Stimulated activated CD4-positive, alpha-beta T cell treated with anti-CD3 and anti-CD28 coated beads, Interleukin-12 subunit alpha, Interleukin-12 subunit beta, amount 100 ng/mL, for 48 hours (primary cell): ENCODE measurements around the gene EFHC1.

Experiments used
- DNase-seq, 3 donors: peaks; one replicate each; pipeline ENCODE4 v3.0.0-alpha.2; 2020; ENCODE audit warnings: low read depth in 2 of 3, low spot score in 1 of 3

EFHC1 gene

DNA sequence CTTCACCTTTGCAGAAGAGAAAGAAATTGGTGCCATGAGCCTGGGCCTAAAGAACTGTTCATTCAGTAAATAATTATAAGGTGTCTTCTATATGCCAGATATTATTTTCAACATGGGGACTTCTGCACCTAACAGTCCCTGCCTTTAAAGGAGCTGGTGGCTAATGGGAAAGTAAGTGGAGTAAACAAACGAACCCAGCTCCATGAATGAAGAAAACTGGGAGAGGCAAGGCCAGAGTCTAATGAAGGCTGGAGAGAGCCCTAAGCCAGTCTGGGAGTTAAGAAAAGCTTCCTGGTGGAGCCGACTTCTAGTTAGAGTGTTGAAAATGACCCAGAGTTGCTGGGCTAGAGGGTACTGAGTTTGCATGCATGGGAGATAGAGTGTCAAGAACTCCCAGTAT lies 24.2 kb upstream of the EFHC1 start:
- no peak for DNase-seq

DNA sequence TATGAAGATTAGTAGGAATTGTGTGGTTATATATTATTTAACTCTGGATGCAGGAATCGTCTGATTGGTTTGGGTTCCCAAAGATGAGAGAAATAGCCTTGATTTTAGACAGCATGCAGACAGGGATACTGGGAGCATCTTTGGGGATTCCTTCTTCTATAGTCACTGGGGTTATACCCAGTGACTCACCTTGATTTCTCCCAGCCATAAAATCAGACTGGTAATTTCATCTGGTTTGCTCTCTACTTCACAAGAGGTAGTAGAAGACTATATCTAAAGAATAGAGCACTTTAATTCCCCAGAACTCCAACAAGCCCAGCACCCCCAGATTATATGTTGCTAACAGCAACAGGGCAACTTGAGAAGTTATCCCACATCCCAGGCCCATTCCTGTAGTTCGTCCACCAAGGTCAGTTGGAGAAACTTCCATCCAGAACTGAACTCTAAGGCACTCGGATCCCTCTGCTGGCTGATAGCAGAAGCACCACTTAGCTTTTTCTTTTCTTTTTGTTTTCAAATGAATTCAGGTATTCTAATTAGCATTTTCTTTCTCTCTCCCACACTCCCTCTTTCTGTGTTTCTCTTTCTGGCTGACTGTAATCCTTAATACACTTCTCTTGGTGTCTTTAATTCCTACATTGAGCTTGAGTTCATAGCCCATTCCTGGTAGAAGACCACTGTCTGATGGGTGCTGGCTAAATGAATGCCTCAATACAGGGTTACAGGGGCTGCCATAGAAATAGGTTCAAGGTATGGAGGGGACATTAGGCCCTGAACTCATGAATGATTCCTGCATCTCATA lies 20.4 kb upstream of the EFHC1 start:
- no peak for DNase-seq

DNA sequence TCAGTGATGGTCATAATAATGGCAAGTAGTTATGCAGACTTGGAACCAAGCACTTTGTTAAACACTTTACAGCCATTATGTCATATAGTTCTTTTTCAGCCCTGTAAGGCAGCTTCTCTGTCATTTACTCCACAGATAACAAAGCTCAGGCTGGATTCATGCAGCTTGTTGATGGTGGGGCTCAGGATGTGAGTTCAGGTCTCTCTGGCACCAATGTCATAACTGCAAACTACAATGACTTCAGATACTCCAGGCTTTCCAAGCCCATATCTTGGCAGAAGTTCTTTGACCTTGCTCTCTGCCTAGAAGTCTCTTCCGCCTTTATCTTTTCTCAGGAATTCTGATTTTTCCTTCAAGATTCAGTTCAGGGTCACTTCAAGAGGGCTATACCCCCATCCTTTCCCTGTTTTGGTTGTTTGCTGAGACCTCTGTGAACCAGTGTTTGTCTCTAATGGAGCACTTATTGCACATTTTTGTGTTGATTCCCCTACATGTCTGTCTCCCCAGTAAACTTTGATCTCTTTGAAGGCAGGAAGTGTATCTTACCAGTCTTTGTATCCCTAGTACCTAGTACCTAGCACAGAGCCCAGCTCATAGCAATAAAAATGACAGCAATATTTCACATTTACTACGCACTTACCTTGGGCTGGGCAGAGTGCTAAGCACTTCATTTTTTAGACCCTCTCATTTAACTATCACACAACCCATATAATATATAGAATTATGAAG lies 19.7 kb upstream of the EFHC1 start:
- no peak for DNase-seq

DNA sequence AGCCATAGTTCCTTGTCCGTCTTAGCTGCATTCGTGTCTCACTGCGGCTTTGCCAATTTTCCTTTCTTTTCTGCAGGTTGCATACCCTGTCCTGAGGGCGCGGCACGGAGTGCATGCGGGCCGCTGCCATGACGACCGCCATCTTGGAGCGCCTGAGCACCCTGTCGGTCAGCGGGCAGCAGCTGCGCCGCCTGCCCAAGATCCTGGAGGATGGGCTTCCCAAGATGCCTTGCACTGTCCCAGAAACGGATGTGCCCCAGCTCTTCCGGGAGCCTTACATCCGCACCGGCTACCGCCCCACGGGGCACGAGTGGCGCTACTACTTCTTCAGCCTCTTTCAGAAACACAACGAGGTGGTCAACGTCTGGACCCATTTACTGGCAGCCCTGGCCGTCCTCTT lies 17.1 kb upstream of the EFHC1 start:
- no peak for DNase-seq

DNA sequence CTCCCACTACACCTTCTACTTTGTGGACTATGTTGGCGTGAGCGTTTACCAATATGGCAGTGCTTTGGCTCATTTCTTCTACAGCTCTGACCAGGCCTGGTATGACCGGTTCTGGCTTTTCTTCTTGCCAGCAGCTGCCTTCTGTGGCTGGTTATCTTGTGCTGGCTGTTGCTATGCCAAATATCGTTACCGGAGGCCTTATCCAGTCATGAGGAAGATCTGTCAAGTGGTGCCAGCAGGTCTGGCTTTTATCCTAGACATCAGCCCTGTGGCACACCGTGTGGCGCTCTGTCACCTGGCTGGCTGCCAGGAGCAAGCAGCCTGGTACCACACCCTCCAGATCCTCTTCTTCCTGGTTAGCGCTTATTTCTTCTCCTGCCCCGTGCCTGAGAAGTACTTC lies 16.5 kb upstream of the EFHC1 start:
- no peak for DNase-seq

DNA sequence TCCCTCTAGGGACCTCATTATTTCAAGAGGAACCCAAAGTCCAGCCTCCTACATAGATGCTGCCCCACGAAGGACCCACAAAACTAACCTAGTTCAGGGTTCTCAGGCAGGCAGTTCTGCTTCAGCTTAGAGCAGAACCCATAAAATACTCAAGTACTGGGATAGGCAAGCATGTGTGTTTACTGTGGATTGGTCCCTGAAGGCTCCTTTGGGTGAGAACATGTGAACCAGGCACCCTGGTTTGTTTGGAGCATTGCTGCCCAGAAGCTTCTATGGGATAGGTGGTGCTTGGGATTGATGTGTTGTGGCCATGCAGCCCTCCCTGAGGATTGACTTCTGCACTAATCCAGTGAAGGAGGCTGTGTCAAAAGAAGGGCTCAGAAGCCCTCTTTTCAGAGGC lies 14.9 kb upstream of the EFHC1 start:
- no peak for DNase-seq

DNA sequence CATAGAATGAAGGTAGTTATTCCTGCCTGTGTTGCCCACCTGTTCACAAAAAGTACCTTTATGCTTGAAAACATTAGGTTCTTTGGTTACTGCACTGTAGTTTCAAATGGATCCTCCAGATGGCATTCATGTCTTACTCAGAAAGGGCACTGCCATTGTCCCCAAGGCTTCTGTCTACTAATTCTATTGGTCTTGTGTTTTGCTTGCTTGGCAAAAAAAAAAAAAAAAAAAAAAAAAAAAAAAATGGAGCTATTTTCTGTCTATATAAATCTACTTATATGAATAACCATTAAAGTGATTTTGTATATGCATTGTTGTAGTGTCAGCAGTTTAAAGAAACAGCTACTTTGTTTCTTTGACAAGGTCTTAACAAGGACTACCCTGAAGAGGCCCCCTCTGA lies 12.7 kb upstream of the EFHC1 start:
- no peak for DNase-seq

DNA sequence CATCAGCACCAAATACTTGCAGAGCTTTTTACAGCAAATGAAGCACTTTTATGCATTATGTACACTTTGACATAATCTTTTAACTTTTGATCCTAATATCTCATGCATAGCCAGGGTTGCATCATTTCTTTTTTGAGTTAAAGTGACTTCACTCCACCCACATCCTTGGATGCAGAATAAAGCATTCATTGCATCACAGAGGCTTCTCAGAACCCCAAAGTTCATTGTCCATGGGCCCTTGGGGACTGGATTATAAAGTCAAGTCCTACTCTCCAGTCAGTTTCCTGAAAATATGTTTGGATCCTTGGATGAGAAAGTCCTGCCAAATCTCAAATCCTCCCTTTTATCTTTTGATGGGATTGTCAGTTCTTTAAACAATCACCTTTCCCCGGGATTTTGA lies 10.6 kb upstream of the EFHC1 start:
- DNase-seq: no peak

DNA sequence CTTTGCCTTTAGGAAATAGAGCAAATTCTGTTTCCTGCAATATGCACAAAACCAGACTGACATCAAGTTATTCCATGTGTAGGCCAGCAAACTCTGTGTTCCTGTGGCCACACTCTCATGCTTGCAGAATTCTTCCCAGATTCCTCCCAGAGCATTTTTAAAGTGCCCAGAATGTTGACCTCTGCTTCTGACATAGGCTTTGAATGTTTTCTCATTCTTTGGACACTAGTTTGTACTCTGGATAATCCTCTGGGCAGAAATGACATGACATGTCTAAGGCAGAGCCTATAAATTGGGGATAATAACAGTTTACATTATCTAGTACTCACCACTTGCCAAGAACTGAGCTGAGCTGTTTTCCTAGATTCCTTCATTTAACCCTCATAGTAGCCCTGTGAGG lies 9.2 kb upstream of the EFHC1 start:
- no peak for DNase-seq

DNA sequence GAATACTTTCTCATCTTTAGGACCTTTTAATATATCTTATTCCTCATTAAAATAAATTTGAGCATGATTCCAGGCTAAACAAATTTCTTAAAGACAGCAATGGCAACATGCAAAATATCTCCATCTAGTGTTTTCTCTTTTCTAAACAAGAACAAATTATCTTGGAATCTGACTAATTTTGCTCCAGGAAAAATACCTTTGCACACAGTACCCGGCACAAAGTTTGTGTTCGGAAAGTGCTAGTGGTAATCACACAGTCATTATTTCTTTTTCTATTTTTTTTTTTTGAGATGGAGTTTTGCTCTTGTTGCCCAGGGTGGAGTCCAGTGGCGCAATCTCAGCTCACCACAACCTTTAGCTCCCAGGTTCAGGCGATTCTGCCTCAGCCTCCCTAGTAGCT lies 8.2 kb upstream of the EFHC1 start:
- no peak for DNase-seq

DNA sequence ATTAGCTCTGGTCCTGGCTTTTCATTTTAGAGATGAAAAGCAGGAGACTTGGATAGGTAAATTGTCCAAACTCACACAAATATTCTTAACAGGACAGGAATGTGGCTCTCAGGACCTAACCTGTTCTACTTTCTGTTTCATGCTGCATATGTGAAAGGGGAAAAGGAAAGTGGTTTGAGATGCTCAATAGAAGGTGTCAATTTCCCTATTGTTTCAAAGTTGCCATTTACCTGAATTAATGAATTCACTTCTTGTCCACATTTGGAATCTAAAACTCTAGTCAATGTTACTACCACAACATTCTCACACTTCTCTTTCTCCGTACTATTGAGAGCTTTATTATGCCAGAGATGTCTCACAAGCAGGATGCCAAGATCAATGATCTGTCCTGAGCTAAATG lies 4.8 kb upstream of the EFHC1 start:
- DNase-seq: no peak

DNA sequence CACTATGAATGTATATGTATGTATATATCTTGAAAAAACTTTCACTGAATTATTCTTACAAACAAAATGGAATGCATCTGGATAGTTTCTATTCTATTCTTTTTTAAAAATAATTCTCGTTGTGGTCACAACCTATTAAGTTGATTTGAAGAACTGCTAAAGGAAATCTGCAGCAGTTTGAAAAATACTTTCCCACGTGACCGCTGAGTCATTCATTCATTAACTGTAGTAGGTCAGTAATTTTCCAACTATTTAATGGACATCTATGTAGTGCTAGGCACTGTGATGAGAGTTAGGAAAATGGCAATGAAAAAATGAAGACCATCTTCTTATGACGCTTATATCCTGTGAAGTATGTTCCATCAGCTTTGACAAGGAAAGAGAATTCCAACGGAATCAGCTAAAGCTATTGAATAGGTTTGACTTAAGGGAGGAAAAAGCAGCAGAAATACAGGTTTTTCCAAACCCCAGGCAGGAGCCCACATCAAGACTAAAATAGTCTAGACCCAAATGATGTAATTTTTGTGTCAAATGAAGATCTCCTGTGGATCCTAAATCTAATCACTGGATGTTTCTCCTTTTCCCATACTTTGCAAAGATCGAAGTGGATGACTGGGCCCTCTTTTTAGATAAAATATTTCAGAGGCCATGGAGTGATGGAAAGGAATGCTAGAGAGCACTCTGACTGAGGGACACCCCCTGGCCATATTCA lies 4.1 kb upstream of the EFHC1 start:
- no peak for DNase-seq

DNA sequence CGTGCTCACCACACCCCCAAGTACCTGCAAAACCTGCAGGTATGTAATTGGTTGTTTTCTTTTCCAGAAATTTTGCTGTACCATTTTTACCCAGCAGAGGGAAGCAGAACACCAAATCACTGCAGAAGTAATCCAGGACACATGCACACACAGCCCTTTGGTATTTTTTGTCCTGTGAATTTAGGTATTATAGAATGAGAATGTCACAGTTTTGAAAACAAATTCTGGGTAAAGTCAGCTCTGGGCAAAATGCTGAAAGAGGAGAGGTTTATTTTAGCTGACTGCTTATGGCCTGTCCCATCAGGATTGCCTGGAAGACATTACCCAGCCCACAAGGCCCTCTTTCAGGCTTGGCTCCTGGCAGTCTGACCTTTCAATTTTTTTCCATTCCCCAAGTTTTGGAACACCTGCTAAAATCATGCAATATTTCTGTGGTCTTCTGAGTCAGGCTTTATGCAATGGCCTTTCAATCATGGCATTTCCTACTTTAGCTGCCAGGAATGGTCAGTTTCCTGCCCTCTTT lies 3.5 kb upstream of the EFHC1 start:
- DNase-seq: peak in 1 of 3 donors; percentile 79

DNA sequence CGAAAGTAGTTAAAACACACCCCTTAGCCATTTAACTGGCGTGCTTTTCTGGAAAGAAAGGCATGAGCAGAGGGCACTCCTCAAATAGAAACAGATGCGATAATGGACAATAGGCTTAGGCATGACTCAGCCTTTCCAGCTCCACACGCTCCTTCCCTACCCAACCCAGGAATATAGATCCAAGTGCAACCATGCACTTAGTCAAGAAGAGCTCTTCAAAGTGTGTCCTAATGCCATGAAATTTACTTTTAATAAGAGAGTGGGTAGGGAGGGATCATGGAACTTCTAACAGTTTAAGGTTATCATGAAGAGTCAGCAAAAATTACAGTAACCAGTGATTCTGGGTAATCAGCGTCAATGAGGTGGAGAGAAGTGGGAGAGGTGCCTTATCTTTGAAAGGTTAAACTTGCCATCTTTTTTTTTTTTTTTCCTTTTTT lies 2.4 kb upstream of the EFHC1 start:
- DNase-seq: no peak

DNA sequence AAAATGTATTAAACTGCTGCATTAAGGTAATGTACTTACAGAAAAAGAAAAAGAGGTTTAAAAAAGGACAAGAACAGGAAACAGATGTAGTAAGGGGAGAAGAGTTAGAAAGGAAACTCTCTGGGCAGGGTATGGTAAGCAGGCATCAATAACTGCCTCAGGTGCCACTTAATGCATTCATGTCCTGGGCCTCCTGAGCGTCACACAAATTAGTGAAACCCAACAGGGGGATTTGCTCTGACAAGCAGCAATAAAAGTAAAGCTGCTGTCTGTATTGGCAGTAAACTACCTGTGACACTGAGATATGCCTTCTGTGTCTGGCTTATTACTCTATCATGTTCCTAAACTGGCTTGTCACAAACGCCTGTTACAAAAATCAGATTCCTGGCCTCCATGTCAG lies 1.5 kb upstream of the EFHC1 start:
- no peak for DNase-seq

DNA sequence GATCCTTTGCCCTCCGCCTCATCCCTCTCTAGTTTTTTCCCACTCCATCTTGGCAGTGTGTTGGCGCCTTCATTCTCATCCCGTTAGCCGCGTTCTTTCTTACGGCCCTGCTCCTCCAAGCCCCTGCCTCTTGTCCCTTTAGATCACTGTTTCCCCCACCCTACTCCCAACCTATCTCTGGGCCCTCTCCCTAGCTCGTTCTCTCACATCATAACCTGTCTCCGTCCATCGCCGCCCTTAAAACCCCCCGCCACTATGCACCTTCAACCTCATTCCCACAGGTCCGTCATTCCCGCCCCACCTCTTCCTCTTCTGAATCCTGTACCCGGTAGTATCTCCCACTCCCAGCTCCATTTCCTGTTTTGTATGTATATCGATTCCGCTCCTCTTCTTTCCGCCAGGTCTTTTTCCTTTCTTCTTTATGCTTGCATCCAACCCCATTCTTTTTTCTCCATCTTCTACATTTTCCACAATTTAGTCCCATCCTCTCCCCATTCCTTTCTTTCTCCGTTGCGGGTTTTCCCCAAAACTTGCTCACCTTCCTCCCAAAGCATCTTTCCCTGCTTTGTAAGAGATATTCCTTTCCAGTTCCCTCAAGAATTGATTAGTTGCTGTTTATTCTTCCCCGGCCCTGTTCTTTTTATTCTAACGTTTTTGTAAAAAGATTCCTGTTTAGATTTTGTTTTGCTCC lies 671 bp downstream of the EFHC1 start:
- DNase-seq: no peak

DNA sequence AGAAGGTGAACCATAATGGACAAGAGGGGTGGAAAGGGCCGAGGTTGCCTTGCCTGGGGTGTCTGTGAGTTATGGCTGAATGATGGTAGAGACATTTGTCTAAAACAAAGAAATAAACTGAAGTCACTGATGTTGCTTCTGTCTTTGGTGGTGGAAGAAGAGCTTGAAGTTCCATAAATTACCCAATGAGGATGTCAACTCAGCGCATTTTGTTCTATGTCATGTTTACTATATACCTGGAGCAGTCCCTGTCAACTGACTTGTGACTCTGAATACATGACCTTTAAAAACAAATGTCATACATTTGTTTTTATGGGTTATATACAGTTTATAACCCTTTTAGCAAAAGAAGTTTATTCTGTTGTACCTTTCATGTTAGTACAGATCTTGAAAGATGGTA lies 2.0 kb downstream of the EFHC1 start:
- no peak for DNase-seq

DNA sequence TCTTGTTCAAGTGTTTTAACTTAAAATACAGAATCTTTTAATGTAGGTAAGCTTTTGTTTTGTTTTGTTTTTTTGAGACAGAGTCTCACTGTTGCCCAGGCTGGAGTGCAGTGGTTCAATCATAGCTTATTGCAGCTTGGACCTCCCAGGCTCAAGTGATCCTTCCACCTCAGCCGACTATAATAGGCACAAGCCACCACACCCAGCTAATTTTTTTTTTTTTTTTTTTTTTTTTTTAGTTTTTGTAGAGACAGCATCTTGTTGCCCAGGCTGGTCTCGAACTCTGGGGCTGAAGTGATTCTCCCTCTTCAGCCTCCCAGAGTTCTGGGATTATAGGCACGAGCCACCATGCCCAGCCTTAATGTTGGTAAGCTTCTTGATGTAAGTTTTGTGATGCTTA lies 3.3 kb downstream of the EFHC1 start:
- no peak for DNase-seq

DNA sequence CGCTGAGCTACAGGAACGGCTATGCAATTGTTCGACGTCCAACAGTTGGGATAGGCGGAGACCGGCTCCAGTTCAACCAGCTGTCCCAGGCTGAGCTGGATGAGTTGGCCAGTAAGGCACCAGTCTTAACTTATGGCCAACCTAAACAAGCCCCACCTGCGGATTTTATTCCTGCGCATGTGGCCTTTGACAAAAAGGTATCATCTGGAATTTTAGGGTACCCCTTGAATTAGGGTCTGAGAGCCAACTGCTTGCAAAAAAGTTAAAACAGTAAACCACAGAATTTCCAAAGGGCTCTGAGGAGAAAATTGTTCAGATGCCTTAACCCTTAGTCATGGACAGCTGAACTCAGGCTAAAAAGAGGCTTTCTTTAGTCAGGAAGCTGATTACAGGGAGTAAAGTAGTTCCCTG lies 3.8 kb downstream of the EFHC1 start:
- DNase-seq: no peak

DNA sequence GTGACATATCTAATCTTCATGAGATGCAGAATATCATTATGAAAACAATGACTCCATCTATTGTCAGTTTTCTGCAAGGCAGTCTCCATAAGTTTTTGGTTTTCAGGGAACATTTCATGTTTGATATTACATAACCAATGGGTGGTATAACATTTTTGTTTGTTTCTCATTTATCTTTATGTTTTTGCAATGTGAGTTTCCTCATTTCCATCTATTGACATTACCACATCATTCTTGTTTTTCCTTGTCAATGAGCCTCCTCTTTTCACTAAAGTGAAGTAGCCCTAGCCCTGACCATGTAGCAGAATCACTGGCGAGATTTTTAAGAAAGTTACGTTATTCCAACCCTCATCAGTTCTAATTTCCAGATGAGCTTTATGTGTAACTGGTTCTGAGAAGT lies 4.4 kb downstream of the EFHC1 start:
- DNase-seq: no peak

DNA sequence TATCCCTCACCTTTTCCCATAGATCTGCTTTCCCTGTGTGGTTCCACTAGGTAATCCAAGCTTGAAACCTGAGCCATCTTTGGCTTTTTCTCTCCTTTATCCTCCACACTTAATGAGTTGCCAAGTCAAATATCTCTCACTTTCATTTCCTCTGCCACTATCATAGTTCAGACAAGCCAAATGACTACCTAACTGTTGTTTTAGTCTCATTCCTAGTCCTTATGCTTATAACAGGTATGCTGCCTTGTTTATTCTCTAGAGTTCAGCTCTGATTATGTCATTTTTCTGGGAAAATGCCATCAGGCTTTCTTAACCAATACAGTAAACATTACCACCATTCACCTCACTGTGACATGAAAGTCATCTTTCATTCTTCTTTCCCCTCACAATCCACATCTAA lies 6.5 kb downstream of the EFHC1 start:
- no peak for DNase-seq
